Activated CD8-positive, alpha-beta memory T cell treated with anti-CD3 and anti-CD28 coated beads, Interleukin-2, amount 50 U/mL, for 24 hours (primary cell): ENCODE results near the gene PTPRQ.
"Not testable (repeated sequence)": the region's sequence is repeated elsewhere in the genome, so short reads cannot be mapped to it uniquely, and the experiment has no call there.

Experiments
- DNase-seq: peaks from one replicate; pipeline ENCODE4 v3.0.0-alpha.2; 2020; ENCODE audit errors: extremely low read depth

The PTPRQ gene

GRCh38 chr12:80443974-80444666 lies at the start of gene PTPRQ:
Gene PTPRQ (plus strand): TSS chr12:80444235. CDS start chr12:80444346, 111 bp downstream.
- no peak for DNase-seq

- no peak for DNase-seq
Measured at GRCh38 chr12:80400571-80400991, 43.5 kb upstream of the PTPRQ start.

- DNase-seq = no peak
Measured at GRCh38 chr12:80401191-80401590, 42.8 kb upstream of the PTPRQ start.

GRCh38 chr12:80404629-80405028 lies 39.4 kb upstream of the PTPRQ start:
- DNase-seq = no peak

GRCh38 chr12:80406253-80406652 lies 37.8 kb upstream of the PTPRQ start:
- DNase-seq = no peak

GRCh38 chr12:80411787-80412186 lies 32.2 kb upstream of the PTPRQ start:
- DNase-seq = no peak

- DNase-seq = no peak
Measured at GRCh38 chr12:80412343-80412953, 31.6 kb upstream of the PTPRQ start.

GRCh38 chr12:80413462-80413861 lies 30.6 kb upstream of the PTPRQ start:
- DNase-seq = no peak

GRCh38 chr12:80415466-80415865 lies 28.6 kb upstream of the PTPRQ start:
- no peak for DNase-seq

- no peak for DNase-seq
Measured at GRCh38 chr12:80419644-80420043, 24.4 kb upstream of the PTPRQ start.

GRCh38 chr12:80420075-80420474 lies 24.0 kb upstream of the PTPRQ start:
- DNase-seq = no peak

GRCh38 chr12:80422550-80422949 lies 21.5 kb upstream of the PTPRQ start:
- no peak for DNase-seq

GRCh38 chr12:80432061-80432460 lies 12.0 kb upstream of the PTPRQ start:
- DNase-seq = no peak

- no peak for DNase-seq
Measured at GRCh38 chr12:80441921-80442320, 2.1 kb upstream of the PTPRQ start.

GRCh38 chr12:80442426-80443222 lies 1.4 kb upstream of the PTPRQ start:
- no peak for DNase-seq

GRCh38 chr12:80445083-80445793 lies 1.2 kb downstream of the PTPRQ start:
- no peak for DNase-seq

GRCh38 chr12:80456513-80456912 lies 12.5 kb downstream of the PTPRQ start:
- no peak for DNase-seq

GRCh38 chr12:80460972-80461371 lies 16.9 kb downstream of the PTPRQ start:
- DNase-seq = no peak

GRCh38 chr12:80461851-80462250 lies 17.8 kb downstream of the PTPRQ start:
- DNase-seq = not testable (repeated sequence)

GRCh38 chr12:80469681-80470080 lies 25.6 kb downstream of the PTPRQ start:
- DNase-seq = no peak

- no peak for DNase-seq
Measured at GRCh38 chr12:80470403-80470802, 26.4 kb downstream of the PTPRQ start.

GRCh38 chr12:80472236-80472635 lies 28.2 kb downstream of the PTPRQ start:
- DNase-seq = no peak
